Transverse colon (tissue), 3 donors: ENCODE data around the gene ZKSCAN4.

Experiments used
- EP300 ChIP-seq: sonication (generic); formaldehyde crosslinking; IDR thresholded peaks from one replicate; pipeline ENCODE4 v1.6.1; 2017; ENCODE audit warnings: antibody characterized with exemption, low read depth
- TF ChIP-seq, protein P1 (sequence below), 5 experiments: fragments of 200-600 bp in 3 of 5; fragments of 450-650 bp in 2 of 5; sonication (generic) in 3 of 5; IDR thresholded peaks; 1 replicate in 2 of 5; 2 replicates in 3 of 5; pipeline ENCODE4 v1.5.1; 2016 to 2017; ENCODE audit warnings: antibody characterized with exemption in 5 of 5, inconsistent platforms in 3 of 5, mild to moderate bottlenecking in 2 of 5, moderate library complexity in 1 of 5

DNA sequence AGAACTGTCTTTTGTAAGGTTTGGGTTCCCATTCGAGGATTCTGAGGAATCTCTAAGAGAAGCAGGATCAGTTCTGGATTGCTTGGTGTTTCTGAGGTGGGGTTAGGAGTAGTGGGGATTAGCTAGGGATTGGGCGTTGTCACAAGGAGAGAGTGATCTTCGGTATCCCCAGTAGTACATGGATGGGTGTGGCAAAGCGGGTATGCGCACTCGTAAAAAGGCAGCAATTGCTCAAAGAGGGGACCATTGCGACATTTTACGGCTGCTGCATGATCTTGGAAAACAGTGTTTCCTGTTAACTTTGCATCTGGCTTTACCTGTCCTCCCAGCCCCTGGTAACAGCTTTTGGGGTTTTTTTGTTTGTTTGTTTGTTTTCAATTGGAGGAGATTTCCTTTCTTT lies 36.6 kb downstream of the ZKSCAN4 start:
- TF ChIP-seq EP300: no peak
- TF ChIP-seq, protein P1, sequence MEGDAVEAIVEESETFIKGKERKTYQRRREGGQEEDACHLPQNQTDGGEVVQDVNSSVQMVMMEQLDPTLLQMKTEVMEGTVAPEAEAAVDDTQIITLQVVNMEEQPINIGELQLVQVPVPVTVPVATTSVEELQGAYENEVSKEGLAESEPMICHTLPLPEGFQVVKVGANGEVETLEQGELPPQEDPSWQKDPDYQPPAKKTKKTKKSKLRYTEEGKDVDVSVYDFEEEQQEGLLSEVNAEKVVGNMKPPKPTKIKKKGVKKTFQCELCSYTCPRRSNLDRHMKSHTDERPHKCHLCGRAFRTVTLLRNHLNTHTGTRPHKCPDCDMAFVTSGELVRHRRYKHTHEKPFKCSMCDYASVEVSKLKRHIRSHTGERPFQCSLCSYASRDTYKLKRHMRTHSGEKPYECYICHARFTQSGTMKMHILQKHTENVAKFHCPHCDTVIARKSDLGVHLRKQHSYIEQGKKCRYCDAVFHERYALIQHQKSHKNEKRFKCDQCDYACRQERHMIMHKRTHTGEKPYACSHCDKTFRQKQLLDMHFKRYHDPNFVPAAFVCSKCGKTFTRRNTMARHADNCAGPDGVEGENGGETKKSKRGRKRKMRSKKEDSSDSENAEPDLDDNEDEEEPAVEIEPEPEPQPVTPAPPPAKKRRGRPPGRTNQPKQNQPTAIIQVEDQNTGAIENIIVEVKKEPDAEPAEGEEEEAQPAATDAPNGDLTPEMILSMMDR (IDR thresholded peaks at IDR 0.05): no peak
